NCI-H1105 treated with DMSO at 0.1 percent for 48 hours (cell line): Measurements from ENCODE around the gene MTCH1.
A peak's percentile ranks its signal among the peaks of the same experiment; 100 is the strongest.

Source experiments
- DNase-seq: peaks from one replicate; lab custom pipeline; 2025; lab: John Stamatoyannopoulos, UW

The MTCH1 gene

DNA sequence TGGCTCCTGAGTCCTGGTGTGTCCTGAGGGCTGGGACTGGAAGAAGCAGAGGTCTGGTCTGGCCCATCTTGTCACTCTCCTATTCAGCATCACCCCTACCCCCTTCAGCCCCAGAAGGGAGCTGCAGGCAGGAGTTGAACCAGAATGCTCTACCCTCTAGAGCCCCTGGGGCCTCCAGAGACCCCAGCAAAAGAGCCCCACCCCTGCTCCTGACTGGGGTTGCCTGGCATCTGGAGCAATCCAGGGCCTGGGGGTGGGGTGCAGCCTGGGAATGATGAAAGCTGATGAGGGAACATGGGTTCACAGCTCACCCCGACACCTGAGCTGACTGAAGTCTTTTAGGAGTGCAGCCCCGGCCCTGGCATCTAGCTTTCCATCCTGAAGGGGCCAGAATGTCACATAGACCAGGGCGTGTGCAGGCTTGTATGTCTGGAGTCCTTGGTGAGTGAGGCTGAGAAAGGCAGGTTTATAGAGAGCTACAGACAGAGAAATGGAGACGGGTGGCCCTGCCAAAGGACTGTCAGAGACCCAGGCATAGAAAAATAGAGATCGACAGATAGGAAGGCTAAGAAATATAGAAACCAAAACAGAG, 31.7 kb upstream of the MTCH1 start:
- DNase-seq: peak; percentile 81

DNA sequence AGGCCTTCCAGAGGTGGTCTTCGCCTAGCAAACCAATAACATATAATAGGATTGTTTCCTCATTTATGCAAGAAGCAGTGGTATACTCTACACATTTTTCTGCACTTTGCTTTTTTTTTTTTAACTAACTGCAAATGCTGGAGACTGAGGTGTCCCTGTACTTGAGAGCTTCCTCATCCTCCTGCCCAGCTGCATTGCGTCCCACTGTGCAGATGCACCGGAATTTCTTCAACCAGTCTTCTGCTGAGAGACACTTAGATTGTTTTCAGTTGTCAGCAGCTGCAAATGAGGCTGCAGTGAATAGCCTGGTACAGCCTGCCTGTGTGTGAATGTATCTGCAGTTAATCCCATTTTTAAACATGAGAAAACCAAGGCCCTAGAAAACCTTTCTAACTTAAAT, 31.0 kb upstream of the MTCH1 start:
- no peak for DNase-seq

- no peak for DNase-seq
Observed at GRCh38 chr6:37015532-37015931, 29.5 kb upstream of the MTCH1 start.

DNA sequence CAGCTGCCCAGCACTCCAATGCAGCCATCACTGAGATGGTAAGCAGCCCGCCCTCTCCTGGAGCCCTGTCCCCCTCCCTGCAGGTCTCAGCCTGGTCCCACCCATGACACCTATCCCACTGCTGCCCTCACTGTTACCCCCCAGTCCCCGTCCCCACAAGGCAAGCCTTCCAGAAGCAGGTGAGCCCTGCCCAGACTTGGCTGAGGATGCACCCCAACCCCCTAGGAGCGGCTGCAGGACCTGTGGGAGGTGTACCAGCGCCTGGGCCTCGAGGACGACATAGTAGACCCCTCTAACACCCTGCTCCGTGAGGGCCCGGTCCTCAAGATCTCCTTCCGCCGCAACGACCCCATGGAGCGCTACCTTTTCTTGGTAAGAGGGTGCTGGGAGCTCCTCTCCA, 28.7 kb upstream of the MTCH1 start:
- no peak for DNase-seq

DNA sequence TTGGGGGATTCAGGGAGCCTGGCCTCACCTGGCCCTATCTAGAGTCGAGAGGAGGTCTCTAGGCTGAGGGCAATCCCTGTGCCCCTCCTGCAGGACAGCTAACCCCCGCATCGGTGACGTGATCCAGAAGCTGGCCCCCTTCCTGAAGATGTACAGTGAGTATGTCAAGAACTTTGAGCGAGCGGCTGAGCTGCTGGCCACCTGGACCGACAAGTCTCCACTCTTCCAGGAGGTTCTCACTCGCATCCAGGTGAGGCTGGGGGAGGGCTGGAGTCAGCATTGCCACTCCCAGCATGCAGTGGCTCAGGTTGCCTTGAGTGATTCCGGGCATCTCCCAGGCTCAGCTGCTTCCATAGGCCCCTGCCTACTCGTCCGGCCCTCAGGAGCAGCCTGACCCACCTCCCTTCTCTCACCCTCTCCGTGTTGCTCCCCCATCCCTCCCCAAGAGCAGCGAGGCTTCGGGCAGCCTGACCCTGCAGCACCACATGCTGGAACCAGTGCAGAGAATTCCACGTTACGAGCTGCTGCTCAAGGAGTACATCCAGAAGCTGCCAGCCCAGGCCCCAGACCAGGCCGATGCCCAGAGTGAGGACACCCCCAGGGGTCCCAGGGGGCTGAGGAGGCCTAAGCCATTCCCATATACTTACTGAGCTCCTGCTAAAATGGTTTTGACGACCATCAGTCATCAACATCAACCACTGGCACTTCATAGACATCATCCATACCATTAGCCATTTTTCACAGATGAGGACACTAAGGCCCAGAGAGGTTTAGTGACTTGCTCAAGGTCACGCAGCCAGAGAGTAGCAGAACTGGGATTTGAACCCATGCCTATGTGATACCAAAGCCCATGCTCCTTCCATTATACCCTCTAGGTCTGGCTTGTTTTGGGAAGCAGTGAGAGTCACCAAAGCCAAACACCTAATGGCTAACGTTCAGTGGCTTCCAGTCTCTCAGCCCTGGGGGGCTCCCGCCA, 27.8 kb upstream of the MTCH1 start:
- DNase-seq: no peak

DNA sequence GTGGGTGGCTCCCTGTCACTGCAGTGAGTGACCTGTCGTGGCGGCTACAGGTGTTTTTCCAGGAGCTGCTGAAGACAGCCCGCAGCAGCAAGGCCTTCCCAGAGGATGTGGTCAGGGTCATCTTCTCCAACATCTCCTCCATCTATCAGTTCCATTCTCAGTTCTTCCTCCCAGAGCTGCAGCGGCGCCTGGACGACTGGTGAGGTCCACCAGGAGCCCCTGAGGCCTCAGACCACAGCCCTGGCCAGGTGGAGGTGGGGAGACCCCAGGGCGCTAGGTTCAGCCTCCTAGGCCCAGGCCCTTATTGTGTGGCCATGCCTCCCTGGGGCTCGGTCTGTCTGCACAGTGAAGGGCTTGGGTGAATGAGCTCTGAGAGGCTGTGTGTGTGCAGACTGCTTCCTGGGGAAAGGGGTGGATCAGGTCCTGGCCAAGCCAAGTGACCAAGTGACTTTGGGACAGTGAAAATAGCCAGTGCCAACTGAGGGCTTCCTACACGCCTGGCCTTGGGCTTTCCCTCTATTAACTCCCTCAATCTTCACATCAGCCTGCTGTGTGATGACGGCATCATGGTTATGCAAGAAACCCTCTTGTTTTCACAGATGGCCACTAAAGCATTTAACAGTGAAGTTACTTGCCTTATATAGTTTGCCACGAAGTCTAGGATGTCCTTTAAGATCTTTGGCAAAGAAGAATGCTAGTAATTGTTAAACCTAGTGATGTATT, 25.8 kb upstream of the MTCH1 start:
- DNase-seq: no peak

- no peak for DNase-seq
Observed at GRCh38 chr6:37010402-37010892, 24.5 kb upstream of the MTCH1 start.

DNA sequence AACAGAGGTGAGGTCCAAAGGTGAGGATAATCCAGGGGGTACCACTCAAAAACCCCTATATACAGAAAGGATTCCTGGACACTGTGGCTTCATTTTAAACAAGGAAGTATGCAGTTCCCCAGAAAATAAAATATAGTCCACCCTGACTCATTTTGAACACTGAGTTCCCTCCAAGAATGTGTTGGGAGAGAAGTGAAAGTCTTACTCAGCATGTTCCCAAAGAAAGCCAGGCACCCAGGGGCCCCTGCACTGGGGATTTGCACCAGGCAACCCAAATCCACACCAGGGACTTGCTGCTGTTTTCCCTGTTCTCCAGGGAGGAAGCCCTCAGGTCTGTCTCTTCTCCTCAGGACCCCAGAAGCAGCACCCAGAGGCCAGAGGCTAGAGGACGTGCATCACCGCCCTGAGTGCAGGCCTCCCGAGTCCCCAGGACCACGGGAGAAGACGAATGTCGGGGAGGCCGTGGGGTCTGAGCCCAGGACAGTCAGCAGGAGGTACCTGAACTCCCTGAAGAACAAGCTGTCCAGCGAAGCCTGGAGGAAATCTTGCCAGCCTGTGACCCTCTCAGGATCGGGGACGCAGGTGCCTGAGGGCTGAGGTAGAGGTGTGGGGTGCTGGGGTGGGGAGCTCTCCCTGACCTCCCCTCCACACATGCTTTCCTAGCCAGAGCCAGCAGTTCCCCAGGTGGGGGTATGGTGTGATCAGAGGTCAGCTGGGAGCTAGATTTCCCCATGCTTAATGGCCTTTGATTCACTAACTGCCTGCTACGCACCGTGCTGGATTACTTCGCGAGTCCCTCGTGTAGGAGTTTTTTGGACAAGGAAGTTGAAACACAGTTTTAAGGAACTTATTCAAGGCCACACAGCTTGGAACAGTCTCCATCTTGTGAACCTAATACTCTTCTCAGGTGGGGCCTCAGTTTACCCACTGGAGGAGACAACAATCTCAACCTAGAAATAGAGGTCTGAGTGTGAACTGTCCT, 22.8 kb upstream of the MTCH1 start:
- no peak for DNase-seq

DNA sequence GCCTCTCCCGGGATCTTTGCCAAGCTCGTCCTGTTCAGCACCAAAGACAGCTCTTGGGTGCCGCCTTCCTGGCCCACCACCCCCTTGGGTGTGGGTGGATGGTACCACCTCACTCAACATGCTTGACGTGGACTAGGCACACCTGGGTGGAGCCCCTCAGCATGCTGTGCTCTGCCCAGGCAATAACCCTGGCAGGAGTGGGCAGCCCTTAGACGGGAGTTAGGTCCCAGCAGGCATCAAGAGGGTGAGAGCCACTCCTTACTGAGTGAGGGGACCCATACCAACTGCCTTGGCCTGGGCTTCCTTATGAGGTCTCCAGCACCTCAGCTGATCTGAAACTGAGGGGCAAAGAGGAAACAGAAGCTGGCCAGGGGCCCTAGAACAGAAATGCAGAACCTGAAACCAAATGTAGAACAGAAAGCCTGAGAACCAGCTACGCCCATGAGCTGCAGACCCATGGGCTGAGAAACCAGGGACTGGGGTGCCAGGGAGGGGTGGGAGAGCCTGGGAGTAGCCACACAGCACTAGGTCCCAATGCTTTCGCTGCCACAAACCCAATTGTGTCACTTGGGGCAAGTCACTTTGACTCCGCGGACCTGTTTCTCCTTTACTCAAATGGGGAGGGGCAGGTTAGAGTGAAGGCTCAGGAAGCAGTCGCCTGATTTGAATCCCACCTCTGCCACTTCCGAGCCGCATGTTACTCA, 21.5 kb upstream of the MTCH1 start:
- no peak for DNase-seq

- DNase-seq: no peak
Observed at GRCh38 chr6:37006793-37007339, 20.9 kb upstream of the MTCH1 start.

GRCh38 chr6:37005827-37006567, 20.0 kb upstream of the MTCH1 start:
- no peak for DNase-seq

DNA sequence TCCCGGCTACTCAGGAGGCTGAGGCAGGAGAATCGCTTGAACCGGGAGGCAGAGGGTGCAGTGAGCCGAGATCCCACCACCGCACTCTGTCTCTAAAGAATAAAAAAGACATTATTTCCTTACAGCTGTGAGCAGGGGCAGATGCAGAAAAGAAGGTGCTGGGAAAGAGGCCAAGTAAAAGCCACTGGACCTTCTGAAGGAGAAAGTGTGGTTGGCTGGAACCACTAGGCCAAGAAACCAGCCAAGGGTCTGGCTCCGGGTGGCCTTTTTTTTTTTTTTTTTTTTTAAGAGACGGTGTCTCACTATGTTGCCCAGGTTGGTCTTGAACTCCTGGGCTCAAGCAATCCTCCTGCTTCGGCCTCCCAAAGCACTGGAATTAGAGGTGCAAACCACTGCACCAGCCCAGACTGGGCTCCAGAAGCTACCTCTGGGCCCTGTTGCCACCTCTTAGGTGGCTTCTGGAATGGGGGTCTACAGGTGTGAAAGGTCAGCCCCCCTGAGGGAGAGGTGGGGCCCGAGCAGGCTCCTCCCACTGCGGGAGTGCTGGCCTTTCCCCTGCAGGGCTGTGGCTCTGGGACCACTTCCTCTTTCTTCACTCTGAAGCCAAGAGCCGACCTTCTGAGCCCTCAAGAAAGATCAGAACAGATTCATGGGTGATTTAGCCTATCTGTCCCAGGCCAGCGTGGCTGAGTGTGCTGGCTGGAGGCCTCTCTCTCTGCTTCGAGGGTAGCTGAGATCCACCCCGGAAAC, 19.2 kb upstream of the MTCH1 start, which contains the start of gene FGD2:
Gene FGD2 (plus strand): TSS at position 595 of the 750 bp plus-strand sequence. CDS start 163 bp downstream, outside the sequence.
- no peak for DNase-seq

GRCh38 chr6:37004044-37004980, 18.3 kb upstream of the MTCH1 start:
- no peak for DNase-seq

DNA sequence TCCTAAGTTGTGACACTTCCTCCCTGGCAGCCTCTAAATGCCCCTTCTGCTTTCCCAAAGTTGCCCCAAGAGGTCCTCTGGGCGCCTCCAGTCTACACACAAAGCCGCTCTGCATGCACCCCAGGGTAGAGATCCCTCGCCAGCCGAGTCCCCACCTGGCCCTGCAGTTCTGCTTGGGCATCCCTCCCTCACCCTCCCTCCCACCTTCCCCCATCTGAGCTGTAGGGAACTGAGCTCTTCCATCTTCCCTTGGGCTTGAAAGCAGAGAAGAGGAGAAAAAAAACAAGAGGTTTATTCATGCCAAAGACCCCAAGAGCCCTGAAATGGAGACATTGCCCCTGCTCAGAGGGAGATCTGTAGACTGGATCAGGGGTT, 13.7 kb upstream of the MTCH1 start:
- DNase-seq: no peak

DNA sequence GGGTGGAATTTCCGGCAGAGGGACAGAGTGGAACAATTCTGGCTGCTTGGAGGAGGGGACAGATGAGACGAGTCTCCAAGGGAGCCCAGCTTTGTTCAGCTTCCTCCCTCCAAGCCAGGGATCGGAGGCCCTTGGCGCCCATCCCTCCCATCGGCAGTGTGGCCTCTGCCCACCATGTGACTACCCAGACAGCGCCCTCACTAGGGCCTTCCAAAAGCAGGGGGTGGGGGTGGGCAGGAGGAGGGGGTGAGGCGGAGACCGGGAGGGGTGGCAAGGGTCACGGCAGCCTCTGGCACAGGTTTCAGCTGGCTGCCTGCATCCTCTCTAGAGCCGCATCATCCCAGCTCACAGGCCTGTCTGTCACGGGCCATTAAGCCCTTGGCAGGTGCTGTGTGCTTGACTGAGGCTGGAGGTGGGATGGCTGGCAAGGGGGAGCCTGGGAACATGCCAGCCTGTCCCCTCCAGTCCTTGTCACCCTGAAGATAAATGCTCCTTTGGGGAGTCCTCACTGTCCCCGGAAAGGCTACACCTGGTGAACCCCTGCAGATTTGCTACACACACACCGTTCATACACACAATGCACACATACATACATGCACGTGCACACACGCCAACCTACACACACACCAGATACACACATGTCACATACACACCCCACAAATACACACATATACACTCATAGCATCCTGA, 13.2 kb upstream of the MTCH1 start:
- DNase-seq: peak; percentile 92

- DNase-seq: no peak
Observed at GRCh38 chr6:36998723-36999038, 12.7 kb upstream of the MTCH1 start.
